Measurements from ENCODE around the gene ZNF503.

The ZNF503 gene

GRCh38 chr10:75401569-75402485 lies at the start of gene ZNF503:
ZNF503 (minus strand) TSS chr10:75401764; CDS start chr10:75401419, 345 bp downstream.
- H3K4me3 ChIP-seq (ENCODE audit: low read depth, low read length): peak within 1 kb of the TSS; percentile 45

GRCh38 chr10:75450644-75451640 lies 49.4 kb upstream of the ZNF503 start:
- no peak overlapping the region for H3K4me3 ChIP-seq (ENCODE audit: low read depth, low read length)

GRCh38 chr10:75450075-75450445 lies 48.5 kb upstream of the ZNF503 start:
- no peak overlapping the region for H3K4me3 ChIP-seq (ENCODE audit: low read depth, low read length)

- H3K4me3 ChIP-seq (ENCODE audit: low read depth, low read length): no peak overlapping the region
Measured at GRCh38 chr10:75449382-75450074, 48.0 kb upstream of the ZNF503 start.

- H3K4me3 ChIP-seq (ENCODE audit: low read depth, low read length): no peak overlapping the region
Measured at GRCh38 chr10:75448166-75448565, 46.6 kb upstream of the ZNF503 start.

- H3K4me3 ChIP-seq (ENCODE audit: low read depth, low read length): no peak overlapping the region
Measured at GRCh38 chr10:75446508-75446907, 44.9 kb upstream of the ZNF503 start.

GRCh38 chr10:75444781-75445386 lies 43.3 kb upstream of the ZNF503 start:
- no peak overlapping the region for H3K4me3 ChIP-seq (ENCODE audit: low read depth, low read length)

- no peak overlapping the region for H3K4me3 ChIP-seq (ENCODE audit: low read depth, low read length)
Measured at GRCh38 chr10:75443362-75443761, 41.8 kb upstream of the ZNF503 start.

- H3K4me3 ChIP-seq (ENCODE audit: low read depth, low read length): no peak overlapping the region
Measured at GRCh38 chr10:75441682-75442081, 40.1 kb upstream of the ZNF503 start.

- no peak overlapping the region for H3K4me3 ChIP-seq (ENCODE audit: low read depth, low read length)
Measured at GRCh38 chr10:75441196-75441595, 39.6 kb upstream of the ZNF503 start.

- H3K4me3 ChIP-seq (ENCODE audit: low read depth, low read length): no peak overlapping the region
Measured at GRCh38 chr10:75440271-75440793, 38.8 kb upstream of the ZNF503 start.

GRCh38 chr10:75439811-75440210 lies 38.2 kb upstream of the ZNF503 start:
- H3K4me3 ChIP-seq (ENCODE audit: low read depth, low read length): no peak overlapping the region

GRCh38 chr10:75438275-75438674 lies 36.7 kb upstream of the ZNF503 start:
- H3K4me3 ChIP-seq (ENCODE audit: low read depth, low read length): no peak overlapping the region

- no peak overlapping the region for H3K4me3 ChIP-seq (ENCODE audit: low read depth, low read length)
Measured at GRCh38 chr10:75437693-75438092, 36.1 kb upstream of the ZNF503 start.

GRCh38 chr10:75436896-75437295 lies 35.3 kb upstream of the ZNF503 start:
- H3K4me3 ChIP-seq (ENCODE audit: low read depth, low read length): no peak overlapping the region

GRCh38 chr10:75435291-75435690 lies 33.7 kb upstream of the ZNF503 start:
- no peak overlapping the region for H3K4me3 ChIP-seq (ENCODE audit: low read depth, low read length)

- H3K4me3 ChIP-seq (ENCODE audit: low read depth, low read length): no peak overlapping the region
Measured at GRCh38 chr10:75434291-75434690, 32.7 kb upstream of the ZNF503 start.

GRCh38 chr10:75433216-75433615 lies 31.7 kb upstream of the ZNF503 start:
- H3K4me3 ChIP-seq (ENCODE audit: low read depth, low read length): no peak overlapping the region

- no peak overlapping the region for H3K4me3 ChIP-seq (ENCODE audit: low read depth, low read length)
Measured at GRCh38 chr10:75432763-75433162, 31.2 kb upstream of the ZNF503 start.

GRCh38 chr10:75432176-75432575 lies 30.6 kb upstream of the ZNF503 start:
- H3K4me3 ChIP-seq (ENCODE audit: low read depth, low read length): no peak overlapping the region
